LNCAP (cell line): ENCODE measurements around the gene TRDMT1.

Experiments
- CTCF ChIP-seq: fragments of 450-650 bp; IDR thresholded peaks from 2 replicates; pipeline ENCODE4 v1.5.1; 2017; ENCODE audit warnings: mild to moderate bottlenecking

Gene TRDMT1

GRCh38 chr10:17236468-17237148 is 35.1 kb upstream of the TRDMT1 start:
- TF ChIP-seq CTCF = no peak

DNA sequence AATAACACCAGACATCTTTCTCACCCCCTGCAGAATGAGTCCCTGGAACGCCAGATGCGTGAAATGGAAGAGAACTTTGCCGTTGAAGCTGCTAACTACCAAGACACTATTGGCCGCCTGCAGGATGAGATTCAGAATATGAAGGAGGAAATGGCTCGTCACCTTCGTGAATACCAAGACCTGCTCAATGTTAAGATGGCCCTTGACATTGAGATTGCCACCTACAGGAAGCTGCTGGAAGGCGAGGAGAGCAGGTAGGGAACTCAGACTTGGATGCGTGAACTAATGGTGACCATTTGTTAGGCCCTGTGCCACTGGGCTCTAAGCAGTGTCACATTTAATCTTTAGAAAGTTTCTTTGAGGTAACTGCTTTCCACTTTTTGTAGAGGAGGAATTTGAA is 33.7 kb upstream of the TRDMT1 start:
- no peak for TF ChIP-seq CTCF

- TF ChIP-seq CTCF = no peak
Observed at GRCh38 chr10:17234431-17234945, 33.0 kb upstream of the TRDMT1 start.

DNA sequence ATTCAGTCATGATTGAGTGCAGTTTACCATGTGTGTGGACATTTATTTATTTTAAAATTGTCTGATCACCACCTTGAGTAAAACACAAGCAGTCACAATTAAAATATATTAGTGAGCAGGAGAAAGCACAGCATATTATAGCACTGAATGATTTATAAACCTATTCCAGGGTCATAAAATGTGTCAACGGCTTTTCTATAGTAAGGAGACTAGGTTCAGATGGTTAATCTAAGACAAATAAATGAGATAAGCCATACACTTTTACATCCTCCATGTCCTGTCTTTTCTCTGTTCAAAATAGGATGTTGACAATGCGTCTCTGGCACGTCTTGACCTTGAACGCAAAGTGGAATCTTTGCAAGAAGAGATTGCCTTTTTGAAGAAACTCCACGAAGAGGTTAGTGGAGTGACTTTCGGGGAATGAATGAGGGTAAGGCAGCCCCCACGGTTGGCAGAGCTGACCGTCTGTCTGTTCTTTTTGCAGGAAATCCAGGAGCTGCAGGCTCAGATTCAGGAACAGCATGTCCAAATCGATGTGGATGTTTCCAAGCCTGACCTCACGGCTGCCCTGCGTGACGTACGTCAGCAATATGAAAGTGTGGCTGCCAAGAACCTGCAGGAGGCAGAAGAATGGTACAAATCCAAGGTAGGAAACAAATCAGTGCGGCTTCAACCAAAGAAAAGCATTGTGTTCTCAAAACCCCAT is 32.0 kb upstream of the TRDMT1 start:
- TF ChIP-seq CTCF = no peak

GRCh38 chr10:17232276-17232960 is 30.9 kb upstream of the TRDMT1 start:
- TF ChIP-seq CTCF = no peak

GRCh38 chr10:17231788-17232187 is 30.3 kb upstream of the TRDMT1 start:
- TF ChIP-seq CTCF = no peak

- no peak for TF ChIP-seq CTCF
Observed at GRCh38 chr10:17229967-17230682, 28.7 kb upstream of the TRDMT1 start.
